H9 (cell line): Measurements from ENCODE around the gene DYNLT4. TPM values are rescaled to one million over a fixed set of nuclear protein-coding genes. Genes with fewer than 3 reads are reported as not detected.

Source experiments
- DNase-seq: peaks from one replicate; pipeline ENCODE4 v3.0.0-alpha.2; 2017
- H2AFZ ChIP-seq: one replicate; pipeline ENCODE4 v1.6.1; 2013; ENCODE audit warnings: mild to moderate bottlenecking, low read length, control low read depth, moderate library complexity
- H2AK5ac ChIP-seq: 2 replicates; pipeline ENCODE4 v1.6.1; 2013; ENCODE audit warnings: low read length, control low read depth, mixed read lengths; ENCODE audit not compliant: insufficient read length
- H2BK120ac ChIP-seq: one replicate; pipeline ENCODE4 v1.6.1; 2013; ENCODE audit warnings: low read depth, mild to moderate bottlenecking, low read length, control low read depth, inconsistent platforms; ENCODE audit not compliant: poor library complexity, severe bottlenecking
- H2BK12ac ChIP-seq: 2 replicates; pipeline ENCODE4 v1.6.1; 2013; ENCODE audit warnings: low read length, control low read depth, mixed read lengths, low read depth; ENCODE audit not compliant: insufficient read length
- H2BK15ac ChIP-seq: 2 replicates; pipeline ENCODE4 v1.6.1; 2013; ENCODE audit warnings: low read depth, low read length, control low read depth
- H2BK20ac ChIP-seq: one replicate; pipeline ENCODE4 v1.6.1; 2013; ENCODE audit warnings: low read depth, mild to moderate bottlenecking, low read length, control low read depth, inconsistent platforms; ENCODE audit not compliant: poor library complexity, severe bottlenecking
- H2BK5ac ChIP-seq: 2 replicates; pipeline ENCODE4 v1.6.1; 2013; ENCODE audit warnings: low read length, control low read depth, mixed read lengths; ENCODE audit not compliant: insufficient read length
- H3K14ac ChIP-seq: 2 replicates; pipeline ENCODE4 v1.6.1; 2013; ENCODE audit warnings: low read length, control low read depth; ENCODE audit not compliant: insufficient read depth
- H3K18ac ChIP-seq: 2 replicates; pipeline ENCODE4 v1.6.1; 2013; ENCODE audit warnings: low read depth, mild to moderate bottlenecking, mixed read lengths, low read length, control low read depth; ENCODE audit not compliant: insufficient read length
- H3K23ac ChIP-seq: 2 replicates; pipeline ENCODE4 v1.6.1; 2013; ENCODE audit warnings: low read length, control low read depth, mixed read lengths, low read depth; ENCODE audit not compliant: insufficient read length
- H3K23me2 ChIP-seq: 2 replicates; pipeline ENCODE4 v1.6.1; 2013; ENCODE audit warnings: low read depth, mild to moderate bottlenecking, mixed read lengths, low read length, control low read depth; ENCODE audit not compliant: insufficient read length, poor library complexity, severe bottlenecking
- H3K27ac ChIP-seq: 2 replicates; pipeline ENCODE4 v1.5.1; 2013; ENCODE audit warnings: low read length, control low read depth, mixed read lengths, low read depth; ENCODE audit not compliant: insufficient read length
- H3K27me3 ChIP-seq: 2 replicates; pipeline ENCODE4 v1.6.1; 2013; ENCODE audit warnings: low read length, control low read depth, inconsistent platforms; ENCODE audit not compliant: insufficient read depth
- H3K4ac ChIP-seq: 2 replicates; pipeline ENCODE4 v1.6.1; 2013; ENCODE audit warnings: low read depth, mild to moderate bottlenecking, control low read depth, inconsistent platforms, low read length, moderate library complexity
- H3K4me1 ChIP-seq: 2 replicates; pipeline ENCODE4 v1.6.1; 2013; ENCODE audit warnings: low read length, control low read depth, inconsistent platforms; ENCODE audit not compliant: insufficient read depth
- H3K4me2 ChIP-seq: 2 replicates; pipeline ENCODE4 v1.6.1; 2013; ENCODE audit warnings: low read length, control low read depth, mixed read lengths; ENCODE audit not compliant: insufficient read length, insufficient read depth
- H3K56ac ChIP-seq: 2 replicates; pipeline ENCODE4 v1.6.1; 2013; ENCODE audit warnings: low read depth, mild to moderate bottlenecking, mixed read lengths, low read length, control low read depth; ENCODE audit not compliant: insufficient read length
- H3K79me1 ChIP-seq: 2 replicates; pipeline ENCODE4 v1.6.1; 2013; ENCODE audit warnings: low read depth, mild to moderate bottlenecking, moderate library complexity, low read length, control low read depth, inconsistent platforms; ENCODE audit not compliant: insufficient read depth, poor library complexity, severe bottlenecking
- H3K79me2 ChIP-seq: 2 replicates; pipeline ENCODE4 v1.6.1; 2013; ENCODE audit warnings: low read length, control low read depth, inconsistent platforms; ENCODE audit not compliant: insufficient read depth
- H3K9ac ChIP-seq: 2 replicates; pipeline ENCODE4 v1.6.1; 2013; ENCODE audit warnings: low read length, control low read depth, mixed read lengths; ENCODE audit not compliant: insufficient read length; ENCODE audit errors: extremely low read depth
- H3K9me3 ChIP-seq: one replicate; pipeline ENCODE4 v1.6.1; 2013; ENCODE audit warnings: low read depth, low read length, inconsistent platforms; ENCODE audit not compliant: control insufficient read depth
- H3T11ph ChIP-seq: one replicate; pipeline ENCODE4 v1.6.1; 2013; ENCODE audit warnings: mild to moderate bottlenecking, low read length, control low read depth, inconsistent platforms
- H4K20me1 ChIP-seq: one replicate; pipeline ENCODE4 v1.6.1; 2013; ENCODE audit not compliant: control insufficient read depth, insufficient read length, insufficient read depth
- H4K5ac ChIP-seq: 2 replicates; pipeline ENCODE4 v1.6.1; 2013; ENCODE audit warnings: low read depth, mild to moderate bottlenecking, mixed read lengths, low read length, control low read depth; ENCODE audit not compliant: insufficient read length
- H4K8ac ChIP-seq: replicated peaks from 2 replicates; pipeline ENCODE4 v1.6.1; 2013; ENCODE audit warnings: low read length, control low read depth, mixed read lengths, low read depth; ENCODE audit not compliant: insufficient read length
- H4K91ac ChIP-seq: 2 replicates; pipeline ENCODE4 v1.6.1; 2013; ENCODE audit warnings: low read depth, mild to moderate bottlenecking, moderate library complexity, mixed read lengths, low read length, control low read depth; ENCODE audit not compliant: insufficient read length
- H3K27ac Mint-ChIP-seq, 3 experiments: 2 replicates in 2 of 3; 3 replicates in 1 of 3; pipeline ENCODE4 v1.8.0; 2020 to 2021; ENCODE audit warnings: mixed read lengths in 3 of 3, mild to moderate bottlenecking in 1 of 3, moderate library complexity in 1 of 3
- H3K27me3 Mint-ChIP-seq: 2 replicates; pipeline ENCODE4 v1.8.0; 2021; ENCODE audit warnings: low read depth, mild to moderate bottlenecking, moderate library complexity, mixed read lengths
- H3K36me3 Mint-ChIP-seq, 3 experiments: 2 replicates in 2 of 3; 3 replicates in 1 of 3; pipeline ENCODE4 v1.8.0; 2020 to 2021; ENCODE audit warnings: low read depth in 3 of 3, mixed read lengths in 3 of 3; ENCODE audit not compliant: insufficient read depth in 1 of 3
- H3K4me1 Mint-ChIP-seq, 2 experiments: 2 replicates each; pipeline ENCODE4 v1.8.0; 2020; ENCODE audit warnings: mixed read lengths in 2 of 2
- H3K4me3 Mint-ChIP-seq, 2 experiments: 2 replicates in 1 of 2; 3 replicates in 1 of 2; pipeline ENCODE4 v1.8.0; 2020 to 2021; ENCODE audit warnings: mild to moderate bottlenecking in 2 of 2, mixed read lengths in 2 of 2, moderate library complexity in 1 of 2
- H3K9me3 Mint-ChIP-seq, 2 experiments: 2 replicates in 1 of 2; 3 replicates in 1 of 2; pipeline ENCODE4 v1.8.0; 2020; ENCODE audit warnings: mild to moderate bottlenecking in 2 of 2, mixed read lengths in 2 of 2, moderate library complexity in 1 of 2
- WGBS: extraction: QIAGEN DNeasy Blood & Tissue Kit; methylation state at CpG from one replicate; pipeline ENCODE4 v1.1.7; 2013; ENCODE audit warnings: missing lambda C conversion rate, low lambda C conversion rate, mixed read lengths; ENCODE audit not compliant: insufficient read length; ENCODE audit errors: extremely low coverage; 5-methylcytosine and 5-hydroxymethylcytosine counted together
- total RNA-seq: library from RNA; stranded (reverse); gene quantifications from 2 replicates; pipeline ENCODE4 v1.2.1, GENCODE V29; 2021
- TF ChIP-seq, protein P1 (sequence below): fragments of 200-600 bp; sonication (generic); conservative IDR thresholded peaks from 3 replicates; pipeline ENCODE4 v1.8.0; 2021; ENCODE audit warnings: antibody characterized with exemption, mild to moderate bottlenecking

The DYNLT4 gene
- total RNA-seq, 1 experiment from 2014 or later: not detected

GRCh38 chr1:44854970-44855369 lies 47.8 kb upstream of the DYNLT4 start:
- Histone ChIP-seq H2BK15ac (no peak overlapping the region), H2AFZ (no peak overlapping the region), H2BK5ac (no peak overlapping the region), H3K18ac (no peak overlapping the region), H3K79me2 (no peaks in the 10 kb centered on the region), H2BK20ac (no peak overlapping the region), H3K27me3 (no peaks in the 10 kb centered on the region), H3K9ac (no peak overlapping the region), H3K9me3 (no peaks in the 10 kb centered on the region), H3K56ac (no peak overlapping the region), H4K8ac (no peak overlapping the region), H2BK12ac (no peak overlapping the region), H3K79me1 (no peaks in the 10 kb centered on the region), H4K5ac (no peak overlapping the region), H4K91ac (no peak overlapping the region), H3K23me2 (no peaks in the 10 kb centered on the region), H3K23ac (no peak overlapping the region), H3K14ac (no peak overlapping the region), H3K4ac (no peak overlapping the region), H3K27ac (no peak overlapping the region), H3K4me2 (no peak overlapping the region), H3K4me1 (no peaks in the 10 kb centered on the region), H2BK120ac (no peak overlapping the region), H4K20me1 (no peaks in the 10 kb centered on the region), H3T11ph (no peak overlapping the region), H2AK5ac (no peak overlapping the region)
- WGBS: no CpG with 5 or more reads among the region's 1 CpG
- Mint-ChIP-seq H3K4me3 (no peak overlapping the region), H3K27ac (no peak overlapping the region), H3K4me1 (peaks cover 2 to 4% of the 10 kb centered on the region in 2 experiments; a peak in 3 of 4 replicates), H3K36me3 (peaks cover 0 to 13% (median 5%) of the 10 kb centered on the region in 3 experiments; a peak in 4 of 7 replicates), H3K27me3 (no peaks in the 10 kb centered on the region; the same call in 1 of the 2 replicates), H3K9me3 (no peaks in the 10 kb centered on the region; a peak in 1 of 5 replicates)
- TF ChIP-seq, protein P1, sequence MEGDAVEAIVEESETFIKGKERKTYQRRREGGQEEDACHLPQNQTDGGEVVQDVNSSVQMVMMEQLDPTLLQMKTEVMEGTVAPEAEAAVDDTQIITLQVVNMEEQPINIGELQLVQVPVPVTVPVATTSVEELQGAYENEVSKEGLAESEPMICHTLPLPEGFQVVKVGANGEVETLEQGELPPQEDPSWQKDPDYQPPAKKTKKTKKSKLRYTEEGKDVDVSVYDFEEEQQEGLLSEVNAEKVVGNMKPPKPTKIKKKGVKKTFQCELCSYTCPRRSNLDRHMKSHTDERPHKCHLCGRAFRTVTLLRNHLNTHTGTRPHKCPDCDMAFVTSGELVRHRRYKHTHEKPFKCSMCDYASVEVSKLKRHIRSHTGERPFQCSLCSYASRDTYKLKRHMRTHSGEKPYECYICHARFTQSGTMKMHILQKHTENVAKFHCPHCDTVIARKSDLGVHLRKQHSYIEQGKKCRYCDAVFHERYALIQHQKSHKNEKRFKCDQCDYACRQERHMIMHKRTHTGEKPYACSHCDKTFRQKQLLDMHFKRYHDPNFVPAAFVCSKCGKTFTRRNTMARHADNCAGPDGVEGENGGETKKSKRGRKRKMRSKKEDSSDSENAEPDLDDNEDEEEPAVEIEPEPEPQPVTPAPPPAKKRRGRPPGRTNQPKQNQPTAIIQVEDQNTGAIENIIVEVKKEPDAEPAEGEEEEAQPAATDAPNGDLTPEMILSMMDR: no peak
- DNase-seq: no peak
